Measurements from ENCODE around the gene PLXNA1.

PLXNA1 gene

GRCh38 chr3:127002195-127003174, 19.6 kb downstream of the PLXNA1 start:
- no peak for DNase-seq (ENCODE audit: low read depth)

- DNase-seq (ENCODE audit: low read depth) = no peak
These were observed 20.2 kb downstream of the PLXNA1 start for GRCh38 chr3:127003175-127003555.

GRCh38 chr3:127003601-127004280, 20.8 kb downstream of the PLXNA1 start:
- no peak for DNase-seq (ENCODE audit: low read depth)

- DNase-seq (ENCODE audit: low read depth) = no peak
These were observed 21.9 kb downstream of the PLXNA1 start for GRCh38 chr3:127004641-127005397.

- DNase-seq (ENCODE audit: low read depth) = no peak
These were observed 23.1 kb downstream of the PLXNA1 start for GRCh38 chr3:127005864-127006500.

- DNase-seq (ENCODE audit: low read depth) = no peak
These were observed 24.0 kb downstream of the PLXNA1 start for GRCh38 chr3:127006781-127007436.

GRCh38 chr3:127008236-127008635, 25.3 kb downstream of the PLXNA1 start:
- no peak for DNase-seq (ENCODE audit: low read depth)

- no peak for DNase-seq (ENCODE audit: low read depth)
These were observed 26.6 kb downstream of the PLXNA1 start for GRCh38 chr3:127009531-127009930.

- no peak for DNase-seq (ENCODE audit: low read depth)
These were observed 28.5 kb downstream of the PLXNA1 start for GRCh38 chr3:127011270-127011992.

GRCh38 chr3:127012091-127012490, 29.2 kb downstream of the PLXNA1 start:
- no peak for DNase-seq (ENCODE audit: low read depth)

GRCh38 chr3:127013181-127013580, 30.3 kb downstream of the PLXNA1 start:
- DNase-seq (ENCODE audit: low read depth) = no peak

GRCh38 chr3:127013758-127014535, 31.0 kb downstream of the PLXNA1 start:
- DNase-seq (ENCODE audit: low read depth) = no peak

GRCh38 chr3:127014536-127015281, 31.8 kb downstream of the PLXNA1 start:
- DNase-seq (ENCODE audit: low read depth) = no peak

GRCh38 chr3:127015282-127016042, 32.5 kb downstream of the PLXNA1 start:
- no peak for DNase-seq (ENCODE audit: low read depth)

GRCh38 chr3:127016043-127016343, 33.1 kb downstream of the PLXNA1 start:
- no peak for DNase-seq (ENCODE audit: low read depth)

- no peak for DNase-seq (ENCODE audit: low read depth)
These were observed 33.5 kb downstream of the PLXNA1 start for GRCh38 chr3:127016461-127016860.

- no peak for DNase-seq (ENCODE audit: low read depth)
These were observed 34.3 kb downstream of the PLXNA1 start for GRCh38 chr3:127017229-127017628.

- DNase-seq (ENCODE audit: low read depth) = no peak
These were observed 34.9 kb downstream of the PLXNA1 start for GRCh38 chr3:127017781-127018180.

Data from T-helper 22 cell (primary cell).